IMR-90 (cell line): ENCODE measurements around the gene LUC7L2. TPM values are rescaled to one million over a fixed set of nuclear protein-coding genes. Genes with fewer than 3 reads are reported as not detected.
A peak's percentile ranks its signal among the peaks of the same experiment; 100 is the strongest.

Experiments used
- ATAC-seq: fragments of 200-7000 bp; cut with Tn5 transposase; 2 replicates; pipeline ENCODE4 v1.9.1; 2020; ENCODE audit warnings: low read depth, mild to moderate bottlenecking, moderate library complexity
- BruUV-seq: library from RNA; stranded (reverse); fragments of 400-500 nt; replicated peaks from 2 replicates; lab custom pipeline; 2021; lab: Mats Ljungman, UMichigan
- CTCF ChIA-PET: fragments of 300-600 bp; formaldehyde crosslinking; extraction: SDS; loops from one replicate; lab custom pipeline; 2021; ENCODE audit warnings: antibody characterized with exemption; lab: Yijun Ruan, JAX
- POLR2A ChIA-PET: fragments of 300-600 bp; sonication (Branson Sonifier 250); formaldehyde crosslinking; loops from one replicate; lab custom pipeline; 2022; ENCODE audit warnings: antibody characterized with exemption; ENCODE audit not compliant: unreplicated experiment; lab: Charles Lee
- DNase-seq: peaks from one replicate; pipeline ENCODE4 v3.0.0; 2013
- H2AFZ ChIP-seq: replicated peaks from 2 replicates; pipeline ENCODE3; 2013; ENCODE audit warnings: low read length, mild to moderate bottlenecking; ENCODE audit not compliant: poor library complexity
- H2AK5ac ChIP-seq: 2 replicates; pipeline ENCODE4 v1.6.1; 2013; ENCODE audit warnings: low read depth, low read length, inconsistent platforms
- H2AK9ac ChIP-seq: replicated peaks from 2 replicates; pipeline ENCODE3; 2013; ENCODE audit warnings: mild to moderate bottlenecking, low read depth, low read length, moderate library complexity; ENCODE audit not compliant: poor library complexity
- H2BK120ac ChIP-seq: 2 replicates; pipeline ENCODE4 v1.6.1; 2013; ENCODE audit warnings: low read depth, low read length, inconsistent platforms
- H2BK15ac ChIP-seq: 3 replicates; pipeline ENCODE4 v1.6.1; 2013; ENCODE audit warnings: low read depth, low read length, inconsistent platforms
- H2BK20ac ChIP-seq: 2 replicates; pipeline ENCODE4 v1.6.1; 2013; ENCODE audit warnings: low read depth, mild to moderate bottlenecking, inconsistent platforms, low read length, moderate library complexity
- H2BK5ac ChIP-seq: 2 replicates; pipeline ENCODE4 v1.6.1; 2013; ENCODE audit warnings: mild to moderate bottlenecking, low read depth, low read length, inconsistent platforms; ENCODE audit not compliant: poor library complexity, severe bottlenecking
- H3K14ac ChIP-seq: replicated peaks from 2 replicates; pipeline ENCODE4 v1.6.1; 2013; ENCODE audit warnings: low read depth, low read length, inconsistent platforms
- H3K18ac ChIP-seq: 2 replicates; pipeline ENCODE4 v1.6.1; 2013; ENCODE audit warnings: low read depth, low read length, control low read depth
- H3K23ac ChIP-seq: 2 replicates; pipeline ENCODE4 v1.6.1; 2013; ENCODE audit warnings: low read depth, low read length, inconsistent platforms
- H3K27ac ChIP-seq: 2 replicates; pipeline ENCODE4 v1.5.1; 2013; ENCODE audit warnings: mild to moderate bottlenecking, control low read depth, low read length; ENCODE audit not compliant: insufficient read depth
- H3K27me3 ChIP-seq: 2 replicates; pipeline ENCODE4 v1.6.1; 2013; ENCODE audit warnings: low read length; ENCODE audit not compliant: control insufficient read depth, insufficient read depth
- H3K36me3 ChIP-seq: 2 replicates; pipeline ENCODE4 v1.6.1; 2013; ENCODE audit warnings: low read length, mixed read lengths; ENCODE audit not compliant: control insufficient read depth, insufficient read depth
- H3K4ac ChIP-seq: 2 replicates; pipeline ENCODE4 v1.6.1; 2013; ENCODE audit warnings: low read depth, low read length, inconsistent platforms
- H3K4me1 ChIP-seq: 2 replicates; pipeline ENCODE4 v1.6.1; 2013; ENCODE audit warnings: low read length, mixed read lengths; ENCODE audit not compliant: control insufficient read depth, insufficient read depth
- H3K4me2 ChIP-seq: 2 replicates; pipeline ENCODE4 v1.6.1; 2013; ENCODE audit warnings: low read depth, mild to moderate bottlenecking, control low read depth, low read length, moderate library complexity
- H3K4me3 ChIP-seq: 2 replicates; pipeline ENCODE4 v1.5.1; 2013; ENCODE audit warnings: low read depth, mild to moderate bottlenecking, control low read depth, low read length, moderate library complexity; ENCODE audit not compliant: insufficient read depth
- H3K56ac ChIP-seq: 2 replicates; pipeline ENCODE4 v1.6.1; 2013; ENCODE audit warnings: low read length, inconsistent platforms; ENCODE audit not compliant: insufficient read depth; ENCODE audit errors: extremely low read depth
- H3K79me1 ChIP-seq, 2 experiments: 2 replicates each; pipeline ENCODE4 v1.6.1; 2013; ENCODE audit warnings: low read length in 2 of 2, inconsistent platforms in 1 of 2, low read depth in 1 of 2
- H3K9ac ChIP-seq: 2 replicates; pipeline ENCODE4 v1.6.1; 2013; ENCODE audit warnings: low read depth, low read length, control low read depth
- H3K9me1 ChIP-seq: 2 replicates; pipeline ENCODE4 v1.6.1; 2013; ENCODE audit warnings: low read length, inconsistent platforms; ENCODE audit not compliant: insufficient read depth
- H3K9me3 ChIP-seq: 2 replicates; pipeline ENCODE4 v1.6.1; 2013; ENCODE audit warnings: low read length; ENCODE audit not compliant: control insufficient read depth, insufficient read depth
- H4K20me1 ChIP-seq: 2 replicates; pipeline ENCODE4 v1.6.1; 2013; ENCODE audit warnings: low read length, inconsistent platforms; ENCODE audit not compliant: insufficient read depth
- H4K5ac ChIP-seq: 2 replicates; pipeline ENCODE4 v1.6.1; 2013; ENCODE audit warnings: mild to moderate bottlenecking, low read depth, low read length, control low read depth
- H4K8ac ChIP-seq, 2 experiments: 2 replicates each; pipeline ENCODE4 v1.6.1; 2013; ENCODE audit warnings: low read depth in 2 of 2, low read length in 2 of 2, control low read depth in 1 of 2, inconsistent platforms in 1 of 2
- H4K91ac ChIP-seq: 2 replicates; pipeline ENCODE4 v1.6.1; 2013; ENCODE audit warnings: low read depth, low read length, inconsistent platforms; ENCODE audit not compliant: insufficient read depth
- CEBPB ChIP-seq: IDR thresholded peaks from 2 replicates; pipeline ENCODE4 v1.6.1; 2012; ENCODE audit warnings: low read depth, low read length, improper control_type of control experiment
- NFE2L2 ChIP-seq: fragments of 150-350 bp; IDR thresholded peaks from 2 replicates; pipeline ENCODE4 v1.6.1; 2016; ENCODE audit warnings: low read depth, mild to moderate bottlenecking, low read length
- POLR2A ChIP-seq: IDR thresholded peaks from 2 replicates; pipeline ENCODE4 v1.6.1; 2012; ENCODE audit warnings: mild to moderate bottlenecking, low read depth, low read length
- RAD21 ChIP-seq: IDR thresholded peaks from 2 replicates; pipeline ENCODE4 v1.6.1; 2012; ENCODE audit warnings: low read length, improper control_type of control experiment
- RCOR1 ChIP-seq: IDR thresholded peaks from 2 replicates; pipeline ENCODE4 v1.6.1; 2012; ENCODE audit warnings: mild to moderate bottlenecking, low read length, improper control_type of control experiment; ENCODE audit not compliant: insufficient replicate concordance
- WGBS, 2 experiments: methylation state at CpG; one replicate each; pipeline versions ENCODE4 v1.1.5 to v1.1.7; 2013; ENCODE audit warnings: missing lambda C conversion rate in 2 of 2; ENCODE audit not compliant: insufficient read length in 1 of 2; ENCODE audit errors: extremely low coverage in 2 of 2; 5-methylcytosine and 5-hydroxymethylcytosine counted together
- dilution Hi-C: fragments of 300-500 bp; cut with HindIII; formaldehyde crosslinking; loops from one replicate; pipeline ENCODE4 v1.14.3; 2018; ENCODE audit warnings: low sequenced_read_pairs; ENCODE audit not compliant: unreplicated experiment
- in situ Hi-C: fragments of 300-500 bp; cut with MboI; formaldehyde crosslinking; loops from 3 replicates; pipeline ENCODE4 v1.14.3; 2019; ENCODE audit warnings: low sequenced_read_pairs, inconsistent platforms, mixed read lengths
- intact Hi-C: fragments of 100-400 bp; cut with micrococcal nuclease; formaldehyde crosslinking; loops from 2 replicates; pipeline ENCODE4 v1.10.0; 2022
- polyA plus RNA-seq, 3 experiments: library from polyadenylated mRNA; depleted of rRNA; stranded (reverse); fragments of >200 nt; gene quantifications; 2 replicates each; pipeline ENCODE4 v1.2.3, GENCODE V29; 2012; ENCODE audit warnings: low replicate concordance in 1 of 3
- total RNA-seq: library from RNA; depleted of rRNA; stranded (reverse); fragments of >200 nt; gene quantifications from 2 replicates; pipeline ENCODE4 v1.2.3, GENCODE V29; 2012

The LUC7L2 gene
- total and polyA plus RNA-seq, 2 of the 4 experiments (the other 2 are of a cell fraction) = 14.9 to 31.8 TPM

- 69% methylated on average over 10 of the region's 20 CpGs; no CpG with 5 or more reads in 1 of the 2 experiments for WGBS, 2 experiments
- peak overlapping the region; percentile 24 for H2AFZ ChIP-seq
- H4K5ac ChIP-seq = no peak overlapping the region
Measured at GRCh38 chr7:139453673-139454321, 94.1 kb downstream of the LUC7L2 start.

More at GRCh38 chr7:139453673-139454321, 94.1 kb downstream of the LUC7L2 start:
- Histone ChIP-seq H3K9ac (no peak overlapping the region), H3K14ac (no peak overlapping the region), H4K20me1 (no peaks in the 10 kb centered on the region), H3K79me1 (no peaks in the 10 kb centered on the region), H3K4me1 (peaks cover 4% of the 10 kb centered on the region; the same call in 1 of the 2 replicates), H4K8ac (no peak overlapping the region), H4K91ac (no peak overlapping the region), H3K27me3 (no peaks in the 10 kb centered on the region), H2BK15ac (no peak overlapping the region), H3K27ac (no peak overlapping the region), H3K9me3 (no peaks in the 10 kb centered on the region), H2BK5ac (no peak overlapping the region), H3K4me3 (no peak overlapping the region), H3K23ac (no peak overlapping the region), H2AK9ac (peak overlapping the region; percentile 20), H2AK5ac (no peak overlapping the region), H2BK20ac (0 out of 2 replicates have a peak overlapping the region, but pooled peaks have one; percentile 6), H3K9me1 (no peaks in the 10 kb centered on the region), H3K36me3 (no peaks in the 10 kb centered on the region), H3K4ac (no peak overlapping the region), H3K18ac (no peak overlapping the region), H3K4me2 (no peak overlapping the region), H3K56ac (no peak overlapping the region), H2BK120ac (no peak overlapping the region)
- ChIA-PET POLR2A (no interaction called here), CTCF (interaction anchor here (1.5 kb wide), 1 partner anchor 19 kb away, joined by 3 read pairs; no protein-coding TSS in a partner anchor)
- in situ Hi-C loops = no loop called here
- dilution Hi-C loops = no loop called here
- DNase-seq (no peak), ATAC-seq (no peak)
- TF ChIP-seq CEBPB (no peak), RCOR1 (no peak), POLR2A (no peak), RAD21 (no peak), NFE2L2 (no peak)
- intact Hi-C loops = no loop called here
- no TSS peak for BruUV-seq
